GM12801 (cell line): Measurements from ENCODE around the gene CUX1.

Source experiments
- TF ChIP-seq, protein P1 (sequence below): IDR thresholded peaks from one replicate; pipeline ENCODE4 v1.5.1; 2011; ENCODE audit warnings: control low read depth; ENCODE audit not compliant: insufficient read length; ENCODE audit errors: extremely low read depth

CUX1 gene

DNA sequence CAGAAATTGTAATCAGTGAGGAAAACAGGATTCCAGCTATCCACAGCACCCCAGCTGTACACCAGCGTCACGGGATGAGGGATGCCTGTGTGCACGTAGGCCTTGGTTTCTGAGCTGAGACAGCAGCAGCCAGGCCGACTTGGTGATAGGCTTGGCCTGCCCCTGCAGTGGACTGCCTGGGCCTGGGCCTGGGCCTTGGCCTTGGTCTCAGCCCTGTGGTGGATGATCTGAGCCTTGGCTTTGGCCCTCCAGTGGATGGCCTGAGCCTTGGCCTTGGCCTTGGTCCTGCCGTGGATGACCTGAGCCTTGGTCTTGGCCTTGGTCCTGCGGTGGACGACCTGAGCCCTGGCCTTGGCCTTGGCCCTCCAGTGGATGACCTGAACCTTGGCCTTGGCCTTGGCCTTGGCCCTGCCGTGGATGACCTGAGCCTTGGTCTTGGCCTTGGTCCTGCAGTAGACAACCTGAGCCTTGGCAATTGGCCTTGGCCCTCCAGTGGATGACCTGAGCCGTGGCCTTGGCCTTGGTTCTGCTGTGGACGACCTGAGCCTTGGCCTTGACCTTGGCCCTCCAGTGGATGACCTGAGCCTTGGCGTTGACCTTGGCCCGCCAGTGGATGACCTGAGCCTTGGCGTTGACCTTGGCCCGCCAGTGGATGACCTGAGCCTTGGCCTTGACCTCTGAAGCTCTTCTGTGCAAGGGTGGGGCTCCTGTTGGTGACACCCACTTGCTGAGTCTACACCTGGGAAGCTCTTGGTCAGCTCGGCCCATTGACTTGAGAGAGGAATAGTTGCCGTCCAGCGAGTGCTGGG, 93.8 kb downstream of the CUX1 start:
- TF ChIP-seq, protein P1, sequence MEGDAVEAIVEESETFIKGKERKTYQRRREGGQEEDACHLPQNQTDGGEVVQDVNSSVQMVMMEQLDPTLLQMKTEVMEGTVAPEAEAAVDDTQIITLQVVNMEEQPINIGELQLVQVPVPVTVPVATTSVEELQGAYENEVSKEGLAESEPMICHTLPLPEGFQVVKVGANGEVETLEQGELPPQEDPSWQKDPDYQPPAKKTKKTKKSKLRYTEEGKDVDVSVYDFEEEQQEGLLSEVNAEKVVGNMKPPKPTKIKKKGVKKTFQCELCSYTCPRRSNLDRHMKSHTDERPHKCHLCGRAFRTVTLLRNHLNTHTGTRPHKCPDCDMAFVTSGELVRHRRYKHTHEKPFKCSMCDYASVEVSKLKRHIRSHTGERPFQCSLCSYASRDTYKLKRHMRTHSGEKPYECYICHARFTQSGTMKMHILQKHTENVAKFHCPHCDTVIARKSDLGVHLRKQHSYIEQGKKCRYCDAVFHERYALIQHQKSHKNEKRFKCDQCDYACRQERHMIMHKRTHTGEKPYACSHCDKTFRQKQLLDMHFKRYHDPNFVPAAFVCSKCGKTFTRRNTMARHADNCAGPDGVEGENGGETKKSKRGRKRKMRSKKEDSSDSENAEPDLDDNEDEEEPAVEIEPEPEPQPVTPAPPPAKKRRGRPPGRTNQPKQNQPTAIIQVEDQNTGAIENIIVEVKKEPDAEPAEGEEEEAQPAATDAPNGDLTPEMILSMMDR, result no peak

DNA sequence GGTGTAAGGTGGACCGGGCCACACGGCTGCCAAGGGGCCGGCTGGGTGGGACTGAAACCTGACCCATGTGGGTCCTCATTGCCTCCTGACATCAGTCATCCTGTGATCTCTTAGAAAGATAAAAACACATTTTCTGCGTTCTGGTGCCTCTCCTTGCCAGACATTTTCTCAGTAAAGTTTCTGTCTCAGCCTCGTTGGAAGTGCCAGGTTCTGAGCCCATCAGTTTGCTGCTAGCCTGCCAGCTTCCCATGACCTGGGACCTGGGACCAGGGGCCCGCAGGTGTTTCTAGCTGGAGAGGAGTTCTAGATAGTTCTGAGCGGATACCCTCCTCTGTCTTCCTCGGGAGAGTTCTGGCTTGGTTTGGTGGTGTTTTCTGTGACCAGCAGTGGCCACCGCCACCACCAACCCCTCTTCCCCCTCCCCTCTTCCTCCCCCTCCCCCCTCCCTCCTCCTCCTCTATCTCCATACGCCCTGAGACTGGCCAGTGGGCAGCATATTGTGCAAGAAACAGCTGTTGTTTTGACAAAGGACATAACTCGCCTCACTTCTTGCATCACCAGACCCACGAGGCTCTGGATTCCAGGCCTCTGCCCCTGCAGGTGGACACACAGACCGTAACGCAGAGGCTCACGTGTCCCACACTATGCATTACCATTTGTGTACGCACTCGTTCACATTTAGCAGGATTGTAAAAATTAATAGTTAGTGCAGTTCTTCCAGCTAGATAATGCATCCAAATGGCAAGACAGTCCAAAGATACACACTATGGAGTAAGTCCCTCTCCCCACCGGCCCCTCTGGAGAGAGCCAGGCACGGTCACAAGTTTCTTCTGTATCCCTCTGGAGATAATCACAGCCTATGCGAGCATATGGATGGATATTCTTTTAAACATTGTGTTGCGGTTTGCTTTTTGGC, 94.6 kb downstream of the CUX1 start:
- TF ChIP-seq, protein P1, result no peak

GRCh38 chr7:101912716-101913110, 95.3 kb downstream of the CUX1 start:
- TF ChIP-seq, protein P1, result no peak

DNA sequence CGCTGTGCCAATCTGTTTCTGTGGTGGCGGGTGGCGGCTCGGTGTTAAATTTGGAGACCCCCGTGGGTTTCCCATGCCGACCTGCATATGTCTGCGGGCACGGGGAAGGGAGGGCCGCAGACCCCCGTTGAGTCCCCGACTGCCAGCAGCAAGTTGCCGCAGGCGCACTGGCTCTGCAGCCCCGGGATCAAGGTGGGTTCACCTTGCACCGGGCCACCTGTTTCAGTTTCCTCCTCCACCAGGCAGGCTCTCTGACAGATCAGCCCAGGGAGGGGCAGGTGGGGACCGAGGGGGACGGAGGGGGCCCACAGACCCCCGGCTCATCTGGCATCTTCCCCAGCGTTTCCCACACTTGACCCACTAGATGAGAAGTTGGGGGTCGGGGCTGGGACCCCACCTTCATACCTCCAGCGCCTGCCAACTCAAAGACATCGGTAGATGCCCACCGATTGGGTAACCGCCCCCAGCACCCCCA, 95.9 kb downstream of the CUX1 start:
- TF ChIP-seq, protein P1, result no peak

DNA sequence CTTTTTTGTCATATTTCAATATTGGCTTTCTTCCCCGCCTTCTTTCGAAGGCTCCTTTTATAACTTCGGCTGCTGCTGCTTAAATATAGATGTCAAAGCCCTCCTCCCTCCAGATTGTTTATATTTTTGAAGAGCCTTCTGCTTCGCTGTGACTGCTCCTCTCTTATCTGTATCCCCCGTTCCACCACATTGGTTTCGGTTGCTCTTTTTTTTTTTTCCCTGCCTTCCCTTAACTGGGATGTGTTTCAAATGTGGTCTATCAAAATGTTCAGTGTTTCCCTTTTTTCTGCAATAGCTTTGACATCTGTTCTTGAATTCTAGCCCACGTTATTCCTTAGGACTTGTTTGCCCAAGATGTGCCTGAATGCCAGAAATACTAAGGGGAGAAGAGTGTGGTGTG, 96.4 kb downstream of the CUX1 start:
- TF ChIP-seq, protein P1, result no peak

GRCh38 chr7:101915000-101915399, 97.6 kb downstream of the CUX1 start:
- TF ChIP-seq, protein P1, result no peak
